Non-pigmented ciliary epithelial cell (primary cell): ENCODE measurements around the gene UBE2QL1.

Experiments
- DNase-seq: peaks from one replicate; pipeline ENCODE4 v3.0.0-alpha.2; 2010; ENCODE audit warnings: low read depth

Gene UBE2QL1

DNA sequence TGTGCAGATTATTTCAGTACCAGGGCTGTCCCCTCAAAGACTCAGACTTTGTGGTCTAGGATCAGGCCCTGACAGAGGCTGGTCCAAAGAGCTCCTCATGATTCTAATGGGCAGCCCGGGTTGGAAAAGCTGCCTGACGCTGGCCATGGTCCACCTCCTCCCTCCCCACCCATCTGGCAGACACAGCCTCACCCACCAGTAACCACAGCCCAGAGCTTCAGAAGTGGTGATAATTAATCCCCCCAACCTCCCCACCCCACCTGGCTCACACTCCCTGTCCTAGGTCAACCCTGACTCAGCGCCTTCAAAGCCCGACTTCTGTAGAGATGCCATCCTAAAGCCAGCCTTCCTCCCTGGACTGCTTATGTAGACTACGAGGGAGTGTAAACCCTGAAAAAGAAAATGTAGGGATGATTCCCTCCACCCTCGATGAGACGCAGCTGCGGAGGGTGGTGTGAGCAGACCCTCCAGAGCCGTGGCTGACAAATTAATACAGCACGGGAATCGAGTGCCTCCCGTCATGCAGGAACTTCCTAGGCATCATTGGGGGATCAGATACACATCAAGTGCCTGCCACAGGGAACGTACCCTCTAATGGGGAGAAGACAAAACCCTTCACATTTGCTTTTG is 7.0 kb downstream of the UBE2QL1 start:
- no peak for DNase-seq

DNA sequence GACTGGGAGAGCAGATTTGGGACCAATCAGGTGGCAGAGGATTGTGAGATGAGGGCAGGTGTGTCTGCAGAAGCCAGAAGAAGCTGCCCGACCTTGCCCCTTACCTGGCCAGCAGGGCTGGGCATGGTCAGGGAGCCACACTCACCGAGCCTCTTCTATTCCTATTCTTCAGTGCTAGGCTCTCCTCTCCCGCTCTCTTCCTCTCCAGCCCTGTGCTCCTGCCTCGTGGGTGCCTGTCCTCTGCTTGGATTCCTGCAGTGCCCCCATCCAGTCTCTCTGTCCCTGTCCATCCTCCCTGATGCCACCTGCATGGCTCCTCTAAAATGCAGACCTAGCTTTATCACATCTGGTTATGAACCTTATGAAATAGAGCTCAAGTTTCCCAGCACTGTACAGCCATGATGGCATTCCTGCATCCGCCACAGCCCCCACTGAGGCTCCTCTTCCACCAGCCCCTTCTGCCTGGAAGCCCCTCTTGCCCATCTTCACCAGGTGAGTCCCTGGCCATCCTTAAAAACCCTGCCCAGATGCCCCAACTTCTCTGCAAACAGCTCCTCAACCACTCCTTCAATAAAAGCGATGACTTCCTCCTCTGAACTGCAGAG is 8.2 kb downstream of the UBE2QL1 start:
- no peak for DNase-seq

- no peak for DNase-seq
These were observed 8.9 kb downstream of the UBE2QL1 start for GRCh38 chr5:6457592-6457991.

GRCh38 chr5:6458833-6459232 is 10.2 kb downstream of the UBE2QL1 start:
- DNase-seq = no peak

DNA sequence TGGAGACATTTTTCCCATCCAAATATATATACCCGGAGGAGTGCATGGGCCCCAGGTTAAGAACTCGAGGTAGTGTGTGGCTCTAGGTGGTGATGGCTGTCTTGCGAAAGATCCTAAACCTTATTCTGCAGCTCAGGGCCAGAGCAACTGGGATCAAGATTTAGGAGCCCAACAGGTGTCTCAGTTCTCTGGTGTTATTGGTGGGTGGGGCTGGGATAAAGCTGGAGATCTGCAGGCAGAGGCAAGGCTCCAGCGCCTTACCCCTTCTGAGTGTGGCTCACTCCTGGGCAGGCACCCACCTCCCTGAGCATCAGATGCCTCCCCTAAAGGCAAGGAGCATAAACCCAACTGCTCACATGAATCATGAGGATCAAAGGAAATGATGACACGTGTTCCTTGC is 11.2 kb downstream of the UBE2QL1 start:
- DNase-seq = no peak

- DNase-seq = no peak
These were observed 12.3 kb downstream of the UBE2QL1 start for GRCh38 chr5:6461006-6461405.

- no peak for DNase-seq
These were observed 13.4 kb downstream of the UBE2QL1 start for GRCh38 chr5:6461793-6462650.

DNA sequence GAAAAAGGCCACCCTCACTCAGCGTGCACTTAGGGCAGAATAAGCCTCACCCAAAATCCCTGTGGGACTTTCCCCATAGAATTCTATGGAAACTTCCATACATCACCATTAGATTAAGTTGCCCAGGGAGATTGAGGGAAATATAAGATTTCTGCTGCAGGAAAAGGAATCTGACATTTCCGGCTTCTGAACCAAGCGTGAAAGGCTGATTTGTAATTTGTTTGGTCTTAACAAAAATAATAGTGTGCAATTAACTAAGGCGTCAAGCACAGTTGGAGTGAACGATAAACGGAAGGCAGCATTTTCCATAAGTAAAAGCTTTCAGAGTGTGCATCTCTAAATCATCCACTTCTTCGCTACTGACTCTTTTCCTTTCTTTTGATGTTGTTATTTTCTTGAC is 14.0 kb downstream of the UBE2QL1 start:
- no peak for DNase-seq

GRCh38 chr5:6464441-6464840 is 15.8 kb downstream of the UBE2QL1 start:
- no peak for DNase-seq

DNA sequence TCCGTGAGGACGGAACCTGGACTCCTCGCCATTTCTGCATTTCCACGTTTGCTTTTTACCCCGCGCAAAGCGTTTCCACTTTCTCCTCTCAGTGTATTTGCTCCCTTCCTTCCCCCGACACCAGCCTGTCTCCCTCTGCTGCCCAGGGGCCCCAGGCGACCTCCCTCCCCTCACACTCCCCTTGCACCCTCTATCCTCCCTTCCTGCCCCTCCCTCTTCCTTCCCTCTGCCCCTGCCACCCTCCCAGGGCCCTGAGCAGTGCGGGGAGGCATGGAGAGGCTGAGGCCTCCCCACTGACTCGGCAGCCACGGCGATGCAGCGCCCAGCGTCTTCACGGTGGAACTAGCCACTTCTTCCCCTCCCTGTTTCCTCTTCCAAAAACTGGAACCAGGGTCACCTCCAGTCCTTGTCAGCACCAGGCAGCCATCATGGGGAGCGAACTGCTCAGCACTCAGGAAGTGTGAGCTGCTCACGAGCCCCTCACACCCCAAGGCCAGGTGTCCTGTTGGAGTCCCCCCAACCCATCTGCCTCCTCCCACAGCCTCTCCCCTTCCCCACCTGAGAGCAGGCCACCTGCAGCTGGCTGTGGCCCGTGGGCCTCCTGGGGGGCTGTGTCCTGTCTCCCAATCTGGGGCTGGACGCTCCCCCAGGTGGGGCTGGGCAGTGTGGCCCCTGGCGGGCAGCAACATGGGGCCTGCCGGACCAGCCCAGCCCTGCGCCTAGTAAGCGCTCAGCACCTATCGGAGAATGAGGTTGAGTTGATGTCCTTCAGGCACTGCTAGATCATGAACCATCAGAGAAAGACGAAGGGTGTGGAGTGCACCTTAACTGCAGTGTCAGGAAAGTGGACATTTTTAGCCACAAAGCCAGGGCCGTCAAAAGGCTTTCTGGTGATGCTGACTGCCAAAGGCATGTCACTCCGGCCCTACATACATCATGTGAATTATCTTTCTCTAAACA is 17.5 kb downstream of the UBE2QL1 start:
- DNase-seq = no peak

- DNase-seq = no peak
These were observed 18.4 kb downstream of the UBE2QL1 start for GRCh38 chr5:6466975-6467567.

DNA sequence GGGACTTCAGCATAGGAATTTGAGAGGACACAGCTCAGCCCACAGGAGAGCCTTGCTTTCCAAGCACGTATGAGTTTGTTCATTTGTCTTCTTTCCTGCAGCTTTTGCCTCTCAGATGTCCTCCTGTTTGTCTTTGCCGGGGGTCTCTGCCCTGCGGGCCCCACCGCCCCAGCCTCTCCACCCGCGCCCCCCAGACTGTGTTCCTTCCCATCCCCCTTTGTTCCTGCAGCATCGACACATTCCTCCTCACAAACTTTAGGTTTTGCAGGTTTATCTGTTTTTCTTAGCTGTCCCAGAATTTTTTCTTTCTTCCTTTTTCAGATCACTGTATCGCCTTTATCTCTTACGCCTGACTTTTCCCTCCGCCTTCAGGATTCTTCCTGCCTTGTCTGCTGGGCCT is 18.9 kb downstream of the UBE2QL1 start:
- no peak for DNase-seq

DNA sequence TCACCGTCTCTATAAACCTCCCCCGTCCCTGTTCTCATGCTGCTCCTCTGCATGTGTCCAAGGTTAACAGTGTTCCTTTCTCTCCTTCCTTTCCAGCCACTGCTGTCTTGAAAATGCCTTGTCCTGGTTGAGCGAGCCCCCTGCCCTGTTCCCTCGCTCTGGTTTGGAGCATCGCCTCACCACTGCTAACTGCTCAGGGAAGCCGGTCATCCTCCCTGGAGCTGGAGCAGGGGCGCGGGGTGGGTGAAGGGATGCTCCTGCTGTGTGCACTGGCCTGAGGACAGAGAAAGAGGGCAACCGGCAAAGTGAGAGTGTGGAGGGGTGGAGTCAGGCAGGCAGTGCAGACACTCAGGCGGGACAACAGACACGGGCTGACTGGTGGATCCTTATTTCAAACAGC is 19.4 kb downstream of the UBE2QL1 start:
- DNase-seq = no peak

DNA sequence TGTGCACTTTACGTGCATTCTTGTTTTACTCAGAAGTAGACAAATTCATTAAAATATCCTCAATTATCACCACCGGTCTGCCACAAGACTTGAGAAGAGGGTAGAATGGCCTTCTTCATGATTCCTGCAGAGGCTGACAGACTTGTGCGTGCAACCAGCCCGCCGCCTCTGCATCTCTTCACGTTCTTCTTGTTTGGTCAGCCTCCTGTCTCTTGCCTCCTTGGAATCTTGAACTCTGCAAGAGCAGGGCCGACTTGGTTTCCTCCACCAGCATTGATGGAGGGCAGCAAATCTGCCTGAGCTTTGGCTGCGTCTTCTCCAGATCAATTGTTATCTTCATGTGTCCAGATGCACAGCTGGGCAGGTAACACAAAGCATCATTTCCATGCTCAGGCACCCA is 20.2 kb downstream of the UBE2QL1 start:
- DNase-seq = no peak

- DNase-seq = no peak
These were observed 21.2 kb downstream of the UBE2QL1 start for GRCh38 chr5:6469836-6470235.

DNA sequence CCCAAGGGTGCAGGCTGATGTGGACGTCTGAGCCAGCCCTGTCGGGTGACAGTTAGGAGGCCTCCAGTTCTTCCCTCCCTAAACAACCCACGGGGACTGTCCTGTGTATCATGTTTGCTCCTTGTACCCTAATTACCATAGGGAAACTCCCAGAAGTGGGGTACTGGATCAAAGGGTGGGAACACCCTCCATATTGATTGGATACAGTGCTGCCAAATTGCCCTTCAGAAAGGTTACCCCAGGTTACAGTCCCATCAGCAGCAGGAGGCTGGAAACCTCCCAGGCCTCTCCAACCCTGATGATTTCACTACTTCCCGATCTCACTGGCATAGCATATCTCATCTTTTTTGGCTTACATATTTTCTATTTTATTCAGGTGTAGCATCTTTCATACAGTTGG is 22.0 kb downstream of the UBE2QL1 start:
- no peak for DNase-seq

GRCh38 chr5:6471252-6471651 is 22.6 kb downstream of the UBE2QL1 start:
- DNase-seq = no peak

GRCh38 chr5:6472792-6473191 is 24.1 kb downstream of the UBE2QL1 start:
- DNase-seq = no peak

DNA sequence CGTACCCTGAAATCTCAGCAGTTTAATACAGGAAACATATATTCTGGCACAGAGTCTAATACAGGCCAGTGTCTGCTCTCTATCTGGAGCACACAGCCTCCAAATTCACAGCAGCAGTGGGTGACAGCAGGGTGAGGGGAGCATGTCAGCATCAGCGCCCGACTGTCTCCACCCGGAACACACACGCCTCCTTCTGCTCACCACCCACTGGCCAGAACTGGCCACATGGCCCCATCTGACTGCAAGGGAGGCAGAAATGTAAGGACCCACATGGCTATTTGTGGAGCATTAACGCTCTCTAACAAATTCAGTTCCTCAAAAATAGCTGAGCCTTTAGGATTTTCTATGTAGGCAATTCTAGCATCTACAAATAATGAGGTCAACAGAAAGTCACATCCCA is 24.6 kb downstream of the UBE2QL1 start:
- no peak for DNase-seq

DNA sequence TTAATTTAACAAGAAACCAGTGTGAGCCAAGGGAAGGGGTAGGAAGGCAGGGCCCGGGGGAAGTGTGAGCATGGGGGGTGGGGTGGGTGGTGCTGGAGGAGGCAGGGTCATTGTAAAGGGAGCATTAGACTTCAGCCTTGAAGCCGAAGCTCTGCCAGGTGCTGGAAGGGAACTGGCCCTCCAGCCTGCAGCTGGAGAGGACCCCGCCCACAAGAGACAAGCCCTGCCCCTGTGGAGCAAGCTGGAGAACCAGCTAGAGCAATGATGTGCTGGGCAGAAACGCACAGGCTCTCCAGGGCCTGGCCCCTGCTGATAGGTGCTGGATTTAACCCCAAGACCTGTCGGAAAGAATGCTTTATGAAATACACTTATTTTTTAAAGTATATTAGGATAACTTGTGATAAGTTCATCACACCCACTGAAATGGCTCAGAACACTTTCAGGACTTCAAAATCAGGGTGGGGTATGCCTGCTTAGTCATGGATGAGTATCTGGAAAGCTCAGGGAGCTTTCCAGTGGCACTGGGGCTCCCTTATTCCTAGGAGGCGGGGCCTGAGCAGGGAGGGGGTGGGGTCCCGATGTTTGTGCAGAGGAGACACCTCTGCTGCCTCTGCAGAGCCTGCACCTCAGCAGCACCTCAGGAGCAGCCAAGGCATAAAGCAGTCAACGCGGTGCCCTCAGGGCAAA is 27.1 kb downstream of the UBE2QL1 start:
- DNase-seq = no peak

- no peak for DNase-seq
These were observed 27.6 kb downstream of the UBE2QL1 start for GRCh38 chr5:6476313-6476661.
